GM21528 (cell line): ENCODE results near the gene CHD9.

Experiments
- ATAC-seq: cut with Tn5 transposase; IDR thresholded peaks from one replicate; pipeline ENCODE4 v1.9.1; 2021; ENCODE audit warnings: mild to moderate bottlenecking, moderate library complexity; ENCODE audit not compliant: unreplicated experiment, low FRiP score

CHD9 gene

DNA sequence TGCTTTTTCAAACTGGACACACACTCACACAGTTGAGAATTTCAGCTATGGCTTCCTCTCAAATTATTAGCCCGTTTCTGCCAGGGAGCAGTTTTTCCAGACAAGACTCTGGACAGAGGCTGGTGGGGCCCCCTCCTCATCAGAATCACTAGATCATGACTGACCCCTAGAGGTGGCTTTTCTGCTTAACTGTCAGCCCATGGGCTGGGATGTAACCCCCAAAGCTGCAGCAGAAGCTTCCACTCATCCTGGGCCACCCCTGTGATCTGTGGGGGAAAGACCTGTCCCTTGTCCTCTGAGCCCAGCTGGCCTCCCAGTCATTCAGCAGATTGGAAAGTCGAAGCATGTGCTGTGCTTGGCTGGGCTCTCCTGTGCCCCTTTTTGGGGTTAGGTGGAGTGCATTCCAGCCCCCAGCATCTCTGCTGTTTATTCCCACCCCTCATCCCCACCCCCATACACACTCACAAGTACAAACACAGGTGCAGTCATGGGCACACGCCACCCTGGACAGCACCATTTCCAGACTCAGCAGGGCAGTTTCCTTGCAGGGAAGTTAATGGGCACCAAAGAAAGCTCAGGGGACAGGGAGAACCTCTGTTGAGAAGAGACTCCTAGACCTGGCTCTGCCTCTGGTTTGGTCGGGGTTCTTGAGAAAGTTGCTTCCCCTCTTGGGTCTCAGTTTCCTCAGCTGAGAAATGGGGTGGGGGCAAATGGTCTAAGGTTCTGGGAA is 301.9 kb downstream of the CHD9 start:
- ATAC-seq = no peak

DNA sequence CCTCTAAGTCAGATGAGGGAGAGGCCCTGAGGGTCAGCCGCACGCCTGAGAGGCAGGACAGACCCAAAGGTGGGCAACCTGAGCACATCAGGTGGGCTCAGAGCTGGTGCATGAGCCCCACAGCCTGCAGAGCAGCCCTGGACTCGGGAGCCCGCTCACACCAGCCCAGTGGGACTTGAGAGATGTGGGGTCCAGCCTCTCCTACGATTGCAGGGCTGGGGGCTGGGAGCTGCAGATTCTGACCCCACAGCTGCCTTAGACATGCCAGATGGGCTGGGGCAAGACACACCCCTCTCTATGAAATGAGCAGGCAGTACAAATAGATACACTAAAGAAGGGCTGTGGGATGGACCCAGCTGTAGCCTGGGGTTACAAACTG is 302.4 kb downstream of the CHD9 start:
- no peak for ATAC-seq

- ATAC-seq = no peak
Observed at GRCh38 chr16:53357955-53358354, 303.2 kb downstream of the CHD9 start.

DNA sequence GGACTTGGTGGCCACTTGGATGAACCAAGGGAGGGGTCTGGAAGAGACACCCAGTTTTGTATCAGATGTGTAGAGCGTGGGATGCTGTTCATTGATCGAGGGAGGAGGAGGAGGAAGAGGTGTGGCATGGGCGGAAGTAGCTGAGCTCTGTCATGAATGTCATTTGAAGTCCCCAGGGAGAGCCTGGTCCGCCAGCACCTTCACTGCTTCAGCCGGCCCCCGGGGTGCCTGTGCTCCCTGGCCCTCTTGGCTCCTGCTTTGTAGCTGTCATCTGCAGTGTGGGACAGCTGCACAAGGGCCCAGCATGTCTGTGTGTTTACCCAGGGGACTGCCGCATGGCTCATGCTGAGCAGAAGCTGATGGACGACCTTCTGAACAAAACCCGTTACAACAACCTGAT is 304.1 kb downstream of the CHD9 start:
- no peak for ATAC-seq

DNA sequence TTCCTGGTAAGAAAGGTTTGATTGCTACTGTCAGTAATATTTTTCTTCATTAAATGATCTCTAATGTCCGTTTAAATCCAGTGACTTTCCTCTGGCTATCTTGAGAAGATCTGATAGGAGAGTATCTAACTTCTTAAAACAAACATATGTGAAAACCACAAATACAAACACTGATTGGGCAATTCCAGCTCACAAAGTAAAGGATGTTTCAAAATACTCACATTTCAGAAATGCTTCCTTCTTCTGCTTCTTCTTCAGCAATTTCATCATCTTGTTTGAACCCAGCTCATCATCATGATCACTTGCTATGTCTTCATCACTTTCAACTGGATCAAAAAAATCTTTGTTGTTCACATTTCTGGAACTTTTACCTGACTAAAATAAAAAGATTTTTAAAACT is 315.1 kb downstream of the CHD9 start:
- no peak for ATAC-seq

DNA sequence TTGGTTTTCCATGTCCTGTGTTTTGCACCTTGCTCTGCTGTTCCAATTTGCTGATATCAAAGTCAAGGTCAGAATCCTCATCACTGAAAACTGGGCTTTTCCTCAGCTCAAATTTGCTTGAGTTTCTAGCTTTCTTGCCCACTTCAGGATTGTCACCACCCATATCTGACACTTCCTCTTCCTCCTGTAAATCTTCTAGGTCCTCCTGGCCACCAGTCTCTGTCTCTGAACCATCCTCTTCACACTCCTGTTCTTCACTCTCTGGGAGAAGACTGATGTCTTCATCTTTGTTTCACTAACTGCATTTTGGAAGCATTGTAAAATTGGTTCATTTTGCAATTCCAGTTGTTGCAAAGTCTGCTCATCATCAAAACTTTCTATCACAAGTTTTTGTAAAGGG is 316.0 kb downstream of the CHD9 start:
- ATAC-seq = no peak

- no peak for ATAC-seq
Observed at GRCh38 chr16:53372992-53373871, 318.4 kb downstream of the CHD9 start.

DNA sequence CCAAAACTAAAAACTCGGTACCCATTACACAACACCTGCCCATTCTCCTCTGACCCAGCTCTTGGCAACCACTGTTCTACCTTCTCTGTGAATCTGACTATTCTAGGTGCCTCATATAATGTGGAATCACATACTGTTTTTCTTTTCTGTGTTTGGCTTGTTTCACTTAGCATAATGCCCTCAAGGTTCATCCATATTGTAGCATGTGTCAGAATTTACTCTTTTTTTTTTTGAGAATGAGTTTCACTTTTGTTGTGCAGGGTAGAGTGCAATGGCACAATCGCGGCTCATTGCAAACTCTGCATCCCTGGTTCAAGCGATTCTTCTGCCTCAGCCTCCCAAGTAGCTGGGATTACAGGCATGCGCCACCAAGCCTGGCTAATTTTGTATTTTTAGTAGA is 320.0 kb downstream of the CHD9 start:
- ATAC-seq = no peak

DNA sequence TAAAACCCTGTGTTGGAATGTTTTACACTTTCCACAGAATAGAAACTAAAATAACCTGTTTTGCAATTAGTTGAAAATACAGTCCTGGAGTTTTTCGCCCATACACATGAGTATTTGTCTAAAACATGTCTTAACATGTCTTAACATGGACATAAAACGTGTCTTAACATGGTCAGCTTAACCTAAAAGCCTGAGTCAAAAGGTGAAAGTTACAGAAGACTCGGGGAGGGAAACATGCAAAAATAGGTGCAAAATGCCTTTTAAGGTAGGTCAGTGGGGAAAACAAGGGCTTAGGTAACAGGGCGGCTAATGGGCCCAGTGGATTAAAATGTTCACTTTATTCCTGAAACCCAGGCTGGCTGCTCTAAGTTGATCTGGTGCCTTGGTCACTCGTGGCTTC is 323.3 kb downstream of the CHD9 start:
- no peak for ATAC-seq
